ENCODE results near the gene UBQLN4. TPM values are rescaled to one million over a fixed set of nuclear protein-coding genes. Genes with fewer than 3 reads are reported as not detected.

The UBQLN4 gene
- total and polyA plus RNA-seq, 2 donors (not counting 3 experiments of a cell fraction or from before 2014, with no cell fraction given): 50.5 to 50.8 TPM

DNA sequence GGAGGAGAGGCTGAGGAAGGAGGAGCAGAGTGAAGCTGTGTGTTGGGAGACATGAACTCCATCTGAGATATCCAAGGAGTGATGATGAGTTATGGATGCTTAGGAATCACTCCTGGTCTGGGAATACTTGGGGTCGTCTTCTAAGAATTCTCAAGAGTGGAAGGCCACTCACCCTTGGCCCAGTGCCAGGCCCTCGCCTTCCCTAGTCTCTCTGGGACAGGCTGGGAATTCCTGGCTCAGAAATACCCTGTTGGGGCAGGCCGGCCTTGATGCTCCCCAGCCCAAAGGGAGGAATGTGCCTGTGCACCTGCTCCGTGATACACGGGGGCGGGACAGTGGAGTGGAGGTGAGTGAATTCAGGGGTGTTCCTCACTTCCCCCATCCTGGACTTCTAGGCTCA, 48.3 kb upstream of the UBQLN4 start:
- FAIRE-seq (peak; percentile 43), DNase-seq (ENCODE audit: low read depth, low spot score) (peak; percentile 45)
- H3K4me2 ChIP-seq (ENCODE audit: insufficient read depth, low read length): peak overlapping the region; percentile 28
- H3K9me3 ChIP-seq (replicated peaks; ENCODE audit: control insufficient read depth, insufficient read depth, low read length): no peaks in the 10 kb centered on the region
- peak overlapping the region; percentile 88 for H3K9ac ChIP-seq (replicated peaks; ENCODE audit: extremely low read depth, insufficient read depth, low read length)
- H3K27me3 ChIP-seq (ENCODE audit: control insufficient read depth in 2 of 2, insufficient read depth in 2 of 2, low read length in 2 of 2): no peaks in the 10 kb centered on the region
- no peak for TF ChIP-seq MYC (IDR thresholded peaks at IDR 0.05; ENCODE audit: low read depth, low read length)
- no peak for TF ChIP-seq JUN (IDR thresholded peaks at IDR 0.05; ENCODE audit: borderline replicate concordance, insufficient read depth, insufficient read length, low read depth)
- TF ChIP-seq EZH2 (IDR thresholded peaks at IDR 0.05; ENCODE audit: borderline replicate concordance, low read depth, low read length, severe bottlenecking): no peak
- TF ChIP-seq POLR2AphosphoS5 (IDR thresholded peaks at IDR 0.05; ENCODE audit: insufficient read depth, low read depth, low read length): no peak
- no peak for TF ChIP-seq FOS (IDR thresholded peaks at IDR 0.05; ENCODE audit: borderline replicate concordance, insufficient read depth, low read length)
- no peak for TF ChIP-seq POLR2A (IDR thresholded peaks at IDR 0.05; ENCODE audit: low read depth, low read length)
- TF ChIP-seq GATA2 (IDR thresholded peaks at IDR 0.05; ENCODE audit: insufficient read depth, insufficient read length, low read depth, low read length): no peak
- TF ChIP-seq, protein P1, sequence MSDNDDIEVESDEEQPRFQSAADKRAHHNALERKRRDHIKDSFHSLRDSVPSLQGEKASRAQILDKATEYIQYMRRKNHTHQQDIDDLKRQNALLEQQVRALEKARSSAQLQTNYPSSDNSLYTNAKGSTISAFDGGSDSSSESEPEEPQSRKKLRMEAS (IDR thresholded peaks at IDR 0.05; ENCODE audit: insufficient read depth, insufficient read length): no peak
- TF ChIP-seq, protein P2, sequence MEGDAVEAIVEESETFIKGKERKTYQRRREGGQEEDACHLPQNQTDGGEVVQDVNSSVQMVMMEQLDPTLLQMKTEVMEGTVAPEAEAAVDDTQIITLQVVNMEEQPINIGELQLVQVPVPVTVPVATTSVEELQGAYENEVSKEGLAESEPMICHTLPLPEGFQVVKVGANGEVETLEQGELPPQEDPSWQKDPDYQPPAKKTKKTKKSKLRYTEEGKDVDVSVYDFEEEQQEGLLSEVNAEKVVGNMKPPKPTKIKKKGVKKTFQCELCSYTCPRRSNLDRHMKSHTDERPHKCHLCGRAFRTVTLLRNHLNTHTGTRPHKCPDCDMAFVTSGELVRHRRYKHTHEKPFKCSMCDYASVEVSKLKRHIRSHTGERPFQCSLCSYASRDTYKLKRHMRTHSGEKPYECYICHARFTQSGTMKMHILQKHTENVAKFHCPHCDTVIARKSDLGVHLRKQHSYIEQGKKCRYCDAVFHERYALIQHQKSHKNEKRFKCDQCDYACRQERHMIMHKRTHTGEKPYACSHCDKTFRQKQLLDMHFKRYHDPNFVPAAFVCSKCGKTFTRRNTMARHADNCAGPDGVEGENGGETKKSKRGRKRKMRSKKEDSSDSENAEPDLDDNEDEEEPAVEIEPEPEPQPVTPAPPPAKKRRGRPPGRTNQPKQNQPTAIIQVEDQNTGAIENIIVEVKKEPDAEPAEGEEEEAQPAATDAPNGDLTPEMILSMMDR (IDR thresholded peaks at IDR 0.05; ENCODE audit: extremely low read depth in 1 of 2, insufficient read depth in 1 of 2, low read depth in 1 of 2, low read length in 2 of 2): no peak
- CTCF ChIA-PET: interaction anchor here (0.6 to 21.0 kb wide), 3 partner anchors 16 to 1622 kb away, joined by 3 to 627 read pairs (median 283); partner anchors contain the start of gene LMNA
- peaks cover 67% of the 10 kb centered on the region for H3K4me1 ChIP-seq (ENCODE audit: control insufficient read depth, extremely low read depth, insufficient read depth, low read length)
- no peaks in the 10 kb centered on the region for H4K20me1 ChIP-seq (replicated peaks; ENCODE audit: control insufficient read depth, extremely low read depth, insufficient read depth, low read length)
- H3K9me1 ChIP-seq (replicated peaks; ENCODE audit: control insufficient read depth, extremely low read depth, insufficient read depth, low read length): no peaks in the 10 kb centered on the region
- dilution Hi-C loops (cut with MboI; ENCODE audit: extremely low pct_ligation_motif_present, low sequenced_read_pairs) (no loop called here), intact Hi-C loops (cut with micrococcal nuclease) (loop anchor here (1.0 to 5.0 kb wide), 2 partner anchors 28 to 110 kb away; partner anchors contain the start of gene PMF1)
- H3K4me3 ChIP-seq (replicated peaks in 1 of 3; ENCODE audit: insufficient read depth in 1 of 3, low read depth in 1 of 3, low read length in 3 of 3): no peak overlapping the region
- POLR2A ChIA-PET: interaction anchor here (0.8 to 3.4 kb wide), 3 partner anchors 12 to 27 kb away, joined by 3 to 17 read pairs (median 14); partner anchors contain the start of gene LMNA
- H3K79me2 ChIP-seq (ENCODE audit: control insufficient read depth, insufficient read depth, low read length): no peaks in the 10 kb centered on the region
- H3K27ac ChIP-seq (ENCODE audit: insufficient read depth, low read depth, low read length): peak overlapping the region; percentile 97
- BruUV-seq (replicated peaks): no TSS peak
- no peaks in the 10 kb centered on the region for H3K36me3 ChIP-seq (ENCODE audit: control insufficient read depth in 2 of 2, extremely low read depth in 1 of 2, insufficient read depth in 2 of 2, low read length in 2 of 2)
- H2AFZ ChIP-seq (ENCODE audit: low read depth, low read length): no peak overlapping the region

Measured in endothelial cell of umbilical vein (primary cell).